H7 (cell line): ENCODE data around the gene CST6. TPM values are rescaled to one million over a fixed set of nuclear protein-coding genes. Genes with fewer than 3 reads are reported as not detected.
A peak's percentile ranks its signal among the peaks of the same experiment; 100 is the strongest.

Source experiments
- DNase-seq: peaks from one replicate; pipeline ENCODE4 v3.0.0; 2012
- H3K27me3 ChIP-seq: 2 replicates; pipeline ENCODE4 v1.6.0; 2011; ENCODE audit warnings: mild to moderate bottlenecking, low read length; ENCODE audit not compliant: control insufficient read depth, insufficient read depth
- H3K36me3 ChIP-seq: replicated peaks from 2 replicates; pipeline ENCODE4 v1.5.1; 2011; ENCODE audit warnings: low read length; ENCODE audit not compliant: control insufficient read depth, insufficient read depth
- H3K4me3 ChIP-seq: 2 replicates; pipeline ENCODE4 v1.5.1; 2011; ENCODE audit warnings: low read depth, mild to moderate bottlenecking, control low read depth, low read length, moderate library complexity; ENCODE audit not compliant: insufficient read depth
- total RNA-seq: library from RNA; depleted of rRNA; stranded (reverse); fragments of >200 nt; shearing (Covaris generic); gene quantifications from 2 replicates; pipeline ENCODE4 v1.2.3, GENCODE V29; 2014

The CST6 gene
- total RNA-seq, 1 experiment from 2014 or later: not detected

DNA sequence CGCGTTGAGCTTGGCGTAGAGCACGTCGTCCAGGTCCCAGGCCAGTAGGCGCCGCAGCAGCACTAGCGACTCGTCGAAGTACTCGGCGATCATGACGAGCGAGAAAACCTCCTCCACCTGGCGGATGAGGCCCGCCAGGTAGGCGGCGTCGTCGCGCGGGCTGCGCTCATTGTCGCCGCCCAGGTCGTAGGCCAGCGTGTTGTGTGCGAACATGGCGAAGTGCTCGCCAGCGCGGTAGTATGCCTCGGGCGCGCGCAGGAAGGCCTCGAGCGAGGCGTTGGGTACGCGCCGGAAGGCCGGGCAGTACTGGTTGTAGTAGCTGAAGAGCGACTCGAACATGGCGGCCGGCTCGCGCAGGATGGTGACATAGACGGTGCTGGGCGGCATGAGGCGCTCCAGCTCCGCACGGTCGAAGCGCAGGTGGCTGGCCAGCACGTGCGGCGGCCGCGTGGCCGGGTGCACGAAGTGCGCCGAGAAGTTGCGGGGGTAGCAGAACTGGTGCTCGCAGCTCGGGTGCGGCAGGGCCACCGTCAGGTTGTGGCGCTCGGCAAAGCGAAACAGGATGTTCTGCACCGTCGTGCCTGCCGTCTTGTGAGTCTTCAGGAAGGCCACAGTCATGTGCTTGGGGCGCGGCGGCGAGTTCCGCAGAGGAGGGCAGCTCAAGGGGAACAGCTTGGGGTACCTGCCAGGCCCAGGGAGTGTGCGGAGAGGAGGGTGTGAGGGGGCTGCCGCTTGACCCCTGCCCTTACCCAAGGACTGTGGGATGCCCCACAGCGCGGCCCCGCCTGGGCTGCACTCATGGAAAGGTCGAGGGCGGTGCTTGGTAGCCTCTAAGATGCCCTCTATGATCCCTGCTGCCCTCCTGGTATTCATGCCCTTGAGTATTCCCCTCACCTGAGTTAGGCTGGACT lies 31.4 kb downstream of the CST6 start:
- peak; percentile 49 for DNase-seq
- Histone ChIP-seq H3K36me3 (no peaks in the 10 kb centered on the region; the same call in 1 of the 2 replicates), H3K27me3 (no peaks in the 10 kb centered on the region), H3K4me3 (no peak overlapping the region)

DNA sequence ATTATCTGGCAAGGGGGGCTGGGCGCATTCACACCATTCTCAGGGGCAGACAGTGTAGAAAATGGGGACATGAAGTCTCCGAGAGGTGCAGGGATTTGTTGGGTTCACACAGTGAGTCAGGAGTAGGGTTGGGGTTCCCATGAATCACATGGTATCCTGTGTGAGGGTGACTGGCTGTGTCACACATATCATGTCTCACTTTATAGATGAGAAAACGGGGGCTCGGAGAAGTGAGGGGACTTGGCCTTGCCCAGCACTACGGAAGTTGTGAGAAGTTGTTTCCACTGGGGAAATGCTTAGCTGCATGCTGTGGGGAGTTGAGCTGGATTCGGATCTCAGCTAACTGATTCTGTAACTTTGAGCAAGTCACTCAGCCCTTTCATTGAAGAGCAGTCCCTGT lies 32.9 kb downstream of the CST6 start:
- no peak for DNase-seq
- no peak overlapping the region for H3K4me3 ChIP-seq
- no peaks in the 10 kb centered on the region for H3K27me3 ChIP-seq
- H3K36me3 ChIP-seq: no peaks in the 10 kb centered on the region; the same call in 1 of the 2 replicates

DNA sequence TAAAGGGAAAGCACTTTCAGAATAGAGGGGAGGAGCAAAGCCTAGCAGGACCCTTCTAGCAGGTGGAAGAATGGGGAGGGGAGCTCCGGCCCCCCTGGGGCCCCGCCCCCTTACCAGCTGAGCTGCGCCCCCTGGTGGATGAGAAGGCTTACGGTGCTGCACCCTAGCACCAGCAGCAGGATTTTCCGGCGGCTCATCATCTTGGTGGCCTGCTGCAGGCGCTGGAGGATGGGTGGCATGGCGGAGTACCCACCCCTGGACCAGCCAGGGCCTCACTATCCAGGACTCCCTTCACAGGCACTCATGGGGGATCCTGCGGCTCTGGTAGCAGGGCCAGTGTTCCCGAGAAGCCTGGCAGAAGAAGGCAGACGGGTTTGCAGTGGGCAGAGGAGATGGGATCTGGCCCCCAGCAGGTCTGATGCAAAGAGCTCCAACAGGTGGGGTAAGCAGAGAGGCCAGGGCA lies 33.4 kb downstream of the CST6 start:
- no peak overlapping the region for H3K4me3 ChIP-seq
- DNase-seq: peak; percentile 100
- no peaks in the 10 kb centered on the region; the same call in 1 of the 2 replicates for H3K36me3 ChIP-seq
- no peaks in the 10 kb centered on the region for H3K27me3 ChIP-seq

DNA sequence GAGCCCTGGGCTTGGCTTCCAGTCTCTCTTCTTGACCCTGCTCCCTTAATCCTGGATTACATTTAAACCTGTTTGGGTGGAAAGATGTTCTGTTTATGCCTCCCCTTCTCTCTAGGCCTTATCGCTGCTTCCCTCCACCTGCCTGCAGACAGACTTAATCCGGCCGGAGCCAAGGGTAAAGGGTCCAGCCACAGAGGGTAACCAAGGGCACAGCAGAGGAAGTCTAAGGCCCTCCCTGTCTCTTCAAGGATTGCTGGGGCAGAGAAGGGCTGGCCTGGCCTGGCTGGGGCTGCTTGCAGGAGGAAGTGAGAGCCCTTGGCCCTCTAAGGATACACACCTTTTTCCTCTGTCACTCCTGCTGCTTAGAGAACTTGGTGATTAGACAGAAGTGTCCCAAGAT lies 35.1 kb downstream of the CST6 start:
- Histone ChIP-seq H3K36me3 (no peaks in the 10 kb centered on the region; the same call in 1 of the 2 replicates), H3K4me3 (no peak overlapping the region), H3K27me3 (no peaks in the 10 kb centered on the region)
- no peak for DNase-seq

DNA sequence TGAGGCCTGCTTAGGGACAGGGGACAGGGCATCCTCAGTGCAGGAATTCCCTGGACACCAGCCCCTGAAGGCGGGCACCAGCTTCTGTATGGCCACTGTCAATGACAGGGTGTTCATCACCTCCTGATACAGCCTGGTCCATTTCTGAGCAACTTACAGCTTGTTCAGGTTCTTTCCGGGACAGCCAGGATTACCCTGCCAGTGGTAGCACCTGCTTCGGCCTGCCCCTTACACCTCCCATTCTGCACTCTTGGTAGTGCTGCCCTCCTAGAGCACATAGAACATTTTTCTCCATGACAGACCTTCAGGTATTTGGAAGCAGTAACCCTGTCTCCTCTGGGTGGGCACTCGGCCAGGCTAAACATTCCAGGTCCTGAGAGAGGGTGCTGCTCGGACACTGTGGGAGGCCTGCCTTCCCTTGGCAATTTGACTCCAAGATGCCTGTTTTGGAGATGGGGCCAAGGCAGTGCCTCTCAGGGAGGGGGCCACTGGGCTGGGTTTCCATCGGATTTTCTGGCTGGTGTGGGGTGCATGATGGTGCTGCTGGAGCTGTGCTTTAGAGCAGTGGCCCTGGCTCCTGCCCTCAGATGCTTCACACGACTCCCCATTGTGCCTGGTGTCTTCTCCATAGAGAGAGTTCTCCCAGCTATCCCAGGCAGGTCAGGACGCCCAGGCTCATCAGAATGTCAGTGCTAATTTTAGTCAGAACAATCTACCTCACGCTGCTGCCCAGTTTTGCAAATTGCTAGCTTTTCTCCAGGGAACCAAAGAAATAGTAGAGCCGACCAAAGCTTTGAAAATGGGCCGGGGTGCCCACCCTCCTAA lies 35.9 kb downstream of the CST6 start:
- Histone ChIP-seq H3K36me3 (no peaks in the 10 kb centered on the region; the same call in 1 of the 2 replicates), H3K27me3 (no peaks in the 10 kb centered on the region), H3K4me3 (peak overlapping the region; percentile 64; the same call in 1 of the 2 replicates)
- DNase-seq: peak; percentile 34

DNA sequence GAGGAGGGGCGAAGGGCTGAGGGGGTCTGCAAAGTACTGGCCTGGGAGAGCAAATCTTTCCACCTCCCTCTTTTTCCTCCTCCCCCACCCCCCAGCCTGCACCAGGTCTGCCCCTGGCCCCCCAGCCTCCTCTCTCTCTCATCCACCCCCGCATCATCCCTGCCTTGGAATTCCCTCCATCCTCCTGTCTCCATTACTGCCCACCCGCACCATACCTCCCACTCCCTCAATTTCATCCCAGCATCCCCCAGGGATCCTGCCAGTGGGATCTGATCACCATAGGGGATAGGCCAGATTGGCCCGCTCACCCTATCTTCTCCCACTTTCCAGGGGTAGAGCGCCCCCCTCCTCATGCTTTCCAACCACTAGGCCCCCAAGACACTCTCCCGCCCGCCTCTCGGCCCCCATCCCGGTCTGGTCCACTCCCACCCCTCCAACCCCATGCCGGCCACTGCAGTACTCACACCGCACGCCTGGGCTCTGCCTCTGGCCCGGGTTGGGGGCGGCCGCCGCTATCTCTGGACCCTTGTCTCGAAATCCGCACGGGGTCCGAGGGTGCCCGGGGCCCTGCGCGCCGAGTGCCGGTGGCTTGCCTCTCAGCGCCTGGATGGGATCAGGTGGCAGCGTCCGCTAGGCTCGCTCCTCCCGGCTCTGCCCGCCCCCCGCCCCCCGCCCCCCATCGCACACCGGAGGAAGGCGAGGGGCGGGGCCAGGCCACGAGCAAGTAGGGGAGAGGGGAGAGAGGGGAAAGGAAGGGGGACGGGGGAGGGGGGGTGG lies 36.9 kb downstream of the CST6 start, which contains the start of gene GAL3ST3:
Gene GAL3ST3 (minus strand): TSS at position 615 of the 777 bp plus-strand sequence. CDS start 3,746 bp downstream, outside the sequence.
- Histone ChIP-seq H3K4me3 (peak within 1 kb of the TSS; percentile 64), H3K27me3 (no peaks in the 10 kb centered on the region), H3K36me3 (no peaks in the 10 kb centered on the region; the same call in 1 of the 2 replicates)
- DNase-seq: peak; percentile 98

GRCh38 chr11:66050581-66051231 lies 38.9 kb downstream of the CST6 start:
- no peaks in the 10 kb centered on the region for H3K27me3 ChIP-seq
- peaks cover 12% of the 10 kb centered on the region for H3K36me3 ChIP-seq
- DNase-seq: peak; percentile 61
- no peak overlapping the region; the same call in 1 of the 2 replicates for H3K4me3 ChIP-seq

- DNase-seq: no peak
- Histone ChIP-seq H3K36me3 (peaks cover 14% of the 10 kb centered on the region), H3K4me3 (peak overlapping the region; percentile 93), H3K27me3 (no peaks in the 10 kb centered on the region)
These were observed 39.6 kb downstream of the CST6 start for GRCh38 chr11:66051371-66051765.

DNA sequence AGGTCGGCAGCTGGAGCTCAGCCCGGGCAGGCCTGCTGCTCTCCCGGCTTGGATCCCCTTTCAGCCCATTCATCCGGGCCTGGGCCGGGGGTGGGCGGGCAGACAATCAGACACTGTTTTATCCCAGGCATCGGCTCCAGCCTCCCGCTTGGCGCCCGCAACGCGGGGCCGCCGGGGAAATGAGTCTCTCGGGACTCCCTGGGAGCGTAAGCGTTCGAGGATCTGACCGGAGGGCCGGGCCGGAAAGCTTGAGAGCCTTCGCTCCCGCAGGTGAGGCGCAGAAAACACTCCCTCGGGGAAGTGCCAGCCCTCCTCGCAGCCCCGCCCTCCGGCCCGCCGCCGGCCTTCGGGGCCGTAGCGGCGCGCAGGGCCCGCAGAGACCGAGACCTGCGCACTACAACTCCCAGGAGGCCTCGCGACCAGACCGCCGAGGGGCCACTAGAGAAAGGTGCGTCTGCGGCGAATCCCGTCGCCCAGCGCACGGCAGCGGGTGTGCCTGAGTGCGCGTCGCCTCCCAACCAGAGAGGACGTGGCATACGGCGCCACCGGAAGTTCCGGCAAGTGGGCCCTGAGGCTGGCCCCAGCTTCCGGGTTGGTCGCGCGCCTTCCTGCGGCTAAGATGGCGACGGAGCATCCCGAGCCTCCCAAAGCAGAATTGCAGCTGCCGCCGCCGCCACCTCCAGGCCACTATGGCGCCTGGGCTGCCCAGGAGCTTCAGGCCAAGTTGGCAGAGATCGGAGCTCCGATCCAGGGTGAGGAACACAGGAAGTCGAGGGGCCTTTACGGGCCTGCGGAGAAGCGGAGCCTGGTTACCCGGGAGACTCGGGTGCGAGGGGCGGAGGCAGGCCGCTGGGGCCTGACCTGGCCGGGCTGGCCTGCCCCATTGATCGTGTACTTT lies 40.2 kb downstream of the CST6 start, which contains the start of gene SF3B2:
Gene SF3B2 (plus strand): TSS at position 599 of the 898 bp plus-strand sequence. CDS start 21 bp downstream, at position 620.
- H3K27me3 ChIP-seq: no peaks in the 10 kb centered on the region
- peak; percentile 97 for DNase-seq
- H3K4me3 ChIP-seq: peak within 1 kb of the TSS; percentile 93
- H3K36me3 ChIP-seq: peaks cover 19% of the 10 kb centered on the region

DNA sequence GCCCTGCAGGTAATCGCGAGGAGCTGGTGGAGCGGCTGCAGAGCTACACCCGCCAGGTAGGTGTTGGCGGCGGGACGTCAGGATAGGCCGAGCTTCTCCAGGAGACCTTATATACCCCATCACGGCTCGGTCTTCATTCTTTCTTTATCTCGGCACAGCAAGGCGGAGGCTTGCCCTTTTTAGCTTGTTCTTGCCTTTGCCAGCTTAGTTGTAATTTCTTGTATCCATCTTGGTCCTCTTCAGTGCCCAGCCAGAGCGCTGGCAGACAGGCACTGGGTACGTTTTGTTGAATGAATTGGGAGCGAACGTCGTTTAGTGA lies 40.8 kb downstream of the CST6 start:
- DNase-seq: no peak
- H3K36me3 ChIP-seq: peaks cover 22% of the 10 kb centered on the region
- peak overlapping the region; percentile 93 for H3K4me3 ChIP-seq
- H3K27me3 ChIP-seq: no peaks in the 10 kb centered on the region

- peak; percentile 10 for DNase-seq
- H3K36me3 ChIP-seq: peaks cover 41% of the 10 kb centered on the region
- no peaks in the 10 kb centered on the region for H3K27me3 ChIP-seq
These were observed 43.2 kb downstream of the CST6 start for GRCh38 chr11:66055021-66055420.

GRCh38 chr11:66056501-66056900 lies 44.7 kb downstream of the CST6 start:
- no peak overlapping the region for H3K4me3 ChIP-seq
- peaks cover 55% of the 10 kb centered on the region for H3K36me3 ChIP-seq
- no peaks in the 10 kb centered on the region for H3K27me3 ChIP-seq
- DNase-seq: peak; percentile 10

More at GRCh38 chr11:66055021-66055420, 43.2 kb downstream of the CST6 start:
- no peak overlapping the region for H3K4me3 ChIP-seq
